Measurements from ENCODE around the gene DPYD.

Gene DPYD

DNA sequence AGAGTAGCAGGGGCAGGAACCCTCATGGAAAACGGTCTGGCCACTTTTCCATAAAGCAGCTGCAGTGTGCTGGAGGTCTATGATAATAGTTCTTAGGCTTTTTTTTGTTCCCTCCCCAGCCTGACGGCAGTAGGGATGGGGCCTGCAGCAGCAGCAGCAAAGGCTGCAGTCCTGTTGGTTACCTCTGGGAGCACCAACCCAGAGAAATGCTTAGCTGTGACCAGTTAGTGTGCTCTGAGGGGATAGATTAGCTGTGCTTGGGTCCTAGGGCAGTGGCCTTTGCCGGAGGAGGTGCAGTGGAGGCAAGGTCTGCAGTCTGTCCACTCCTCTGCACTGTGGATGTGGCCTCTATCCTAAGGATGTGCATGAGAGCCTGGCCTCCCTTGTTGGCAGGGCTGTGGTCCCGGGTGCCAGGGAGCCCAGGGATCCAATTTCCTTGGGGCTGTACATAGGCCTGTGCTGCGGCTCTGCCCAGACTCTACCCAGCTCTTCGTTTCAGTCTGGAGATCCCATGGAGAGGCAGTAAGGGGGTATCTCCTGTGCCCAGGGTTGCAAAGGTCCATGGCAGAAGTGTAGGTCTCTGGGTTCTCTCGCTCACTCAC lies 876.6 kb downstream of the DPYD start:
- no peaks in the 10 kb centered on the region for H3K79me2 ChIP-seq (ENCODE audit: insufficient read depth, low read length)
- no peaks in the 10 kb centered on the region for H3K9me3 ChIP-seq (ENCODE audit: insufficient read depth, low read length)
- TF ChIP-seq EZH2phosphoT487 (conservative IDR thresholded peaks at IDR 0.05; ENCODE audit: low read length), result no peak
- TF ChIP-seq, protein P1, sequence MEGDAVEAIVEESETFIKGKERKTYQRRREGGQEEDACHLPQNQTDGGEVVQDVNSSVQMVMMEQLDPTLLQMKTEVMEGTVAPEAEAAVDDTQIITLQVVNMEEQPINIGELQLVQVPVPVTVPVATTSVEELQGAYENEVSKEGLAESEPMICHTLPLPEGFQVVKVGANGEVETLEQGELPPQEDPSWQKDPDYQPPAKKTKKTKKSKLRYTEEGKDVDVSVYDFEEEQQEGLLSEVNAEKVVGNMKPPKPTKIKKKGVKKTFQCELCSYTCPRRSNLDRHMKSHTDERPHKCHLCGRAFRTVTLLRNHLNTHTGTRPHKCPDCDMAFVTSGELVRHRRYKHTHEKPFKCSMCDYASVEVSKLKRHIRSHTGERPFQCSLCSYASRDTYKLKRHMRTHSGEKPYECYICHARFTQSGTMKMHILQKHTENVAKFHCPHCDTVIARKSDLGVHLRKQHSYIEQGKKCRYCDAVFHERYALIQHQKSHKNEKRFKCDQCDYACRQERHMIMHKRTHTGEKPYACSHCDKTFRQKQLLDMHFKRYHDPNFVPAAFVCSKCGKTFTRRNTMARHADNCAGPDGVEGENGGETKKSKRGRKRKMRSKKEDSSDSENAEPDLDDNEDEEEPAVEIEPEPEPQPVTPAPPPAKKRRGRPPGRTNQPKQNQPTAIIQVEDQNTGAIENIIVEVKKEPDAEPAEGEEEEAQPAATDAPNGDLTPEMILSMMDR (IDR thresholded peaks at IDR 0.05; ENCODE audit: insufficient read depth, low read length, poor library complexity, severe bottlenecking), result no peak
- no peaks in the 10 kb centered on the region for H3K9me2 ChIP-seq (replicated peaks; ENCODE audit: insufficient read depth, low read length)
- no peak overlapping the region for H3K4me3 ChIP-seq (ENCODE audit: insufficient read depth, low read length, poor library complexity, severe bottlenecking)
- H3K36me3 ChIP-seq (ENCODE audit: low read length), result no peaks in the 10 kb centered on the region
- H3K9ac ChIP-seq (ENCODE audit: low read length), result no peak overlapping the region
- H3K4me2 ChIP-seq (ENCODE audit: low read depth, low read length, poor library complexity, severe bottlenecking), result no peak overlapping the region
- no peaks in the 10 kb centered on the region for H4K20me1 ChIP-seq (ENCODE audit: low read depth, low read length)
- no peak overlapping the region for H3K27ac ChIP-seq (ENCODE audit: low read depth, low read length)
- no peaks in the 10 kb centered on the region for H3K27me3 ChIP-seq (ENCODE audit: low read length)
- H3F3A ChIP-seq (ENCODE audit: insufficient read depth), result no peaks in the 10 kb centered on the region
- H2AFZ ChIP-seq (ENCODE audit: low read depth, low read length, severe bottlenecking), result no peak overlapping the region

DNA sequence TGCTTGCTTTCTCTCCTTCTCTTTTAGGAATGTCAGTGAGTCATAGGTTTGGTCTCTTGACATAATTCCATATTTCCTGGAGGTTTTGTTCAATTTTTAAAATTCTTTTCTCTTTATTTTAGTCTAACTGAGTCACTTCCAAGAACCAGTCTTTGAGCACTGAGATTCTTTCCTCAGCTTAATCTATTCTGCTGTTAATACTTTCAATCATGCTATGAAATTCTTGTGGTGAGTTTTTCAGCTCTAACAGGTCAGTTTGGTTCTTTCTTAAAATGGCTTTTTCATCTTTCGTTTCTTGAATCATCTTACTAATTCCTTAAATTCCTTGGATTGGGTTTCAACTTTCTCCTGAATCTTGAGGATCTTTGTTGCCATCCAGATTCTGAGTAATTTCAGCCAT lies 878.3 kb downstream of the DPYD start:
- H3K9me2 ChIP-seq (replicated peaks; ENCODE audit: insufficient read depth, low read length), result no peaks in the 10 kb centered on the region
- no peak overlapping the region for H3K4me3 ChIP-seq (ENCODE audit: insufficient read depth, low read length, poor library complexity, severe bottlenecking)
- H3K27me3 ChIP-seq (ENCODE audit: low read length), result no peaks in the 10 kb centered on the region
- H3K79me2 ChIP-seq (ENCODE audit: insufficient read depth, low read length), result no peaks in the 10 kb centered on the region
- no peak for TF ChIP-seq EZH2phosphoT487 (conservative IDR thresholded peaks at IDR 0.05; ENCODE audit: low read length)
- TF ChIP-seq, protein P1 (IDR thresholded peaks at IDR 0.05; ENCODE audit: insufficient read depth, low read length, poor library complexity, severe bottlenecking), result no peak
- H2AFZ ChIP-seq (ENCODE audit: low read depth, low read length, severe bottlenecking), result no peak overlapping the region
- H3K9ac ChIP-seq (ENCODE audit: low read length), result no peak overlapping the region
- H3K9me3 ChIP-seq (ENCODE audit: insufficient read depth, low read length), result no peaks in the 10 kb centered on the region
- no peaks in the 10 kb centered on the region for H3F3A ChIP-seq (ENCODE audit: insufficient read depth)
- no peak overlapping the region for H3K27ac ChIP-seq (ENCODE audit: low read depth, low read length)
- no peaks in the 10 kb centered on the region for H3K36me3 ChIP-seq (ENCODE audit: low read length)
- no peaks in the 10 kb centered on the region for H4K20me1 ChIP-seq (ENCODE audit: low read depth, low read length)
- H3K4me2 ChIP-seq (ENCODE audit: low read depth, low read length, poor library complexity, severe bottlenecking), result no peak overlapping the region

DNA sequence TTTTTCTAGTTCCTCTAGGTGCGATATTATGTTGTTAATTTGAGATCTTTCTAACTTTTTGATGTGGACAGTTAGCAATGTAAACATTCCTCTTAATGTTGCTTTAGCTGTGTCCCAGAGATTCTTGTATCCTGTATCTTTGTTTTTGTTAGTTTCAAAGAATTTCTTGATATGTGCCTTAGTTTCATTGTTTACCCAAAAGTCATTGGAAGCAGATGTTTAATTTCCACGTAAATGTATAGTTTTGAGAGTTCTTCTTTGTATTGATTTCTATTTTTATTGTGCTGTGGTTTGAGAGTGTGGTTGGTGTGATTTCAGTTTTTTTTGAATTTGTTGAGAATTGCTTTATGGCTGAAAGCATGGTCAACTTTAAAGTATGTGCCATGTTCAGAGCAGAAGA lies 879.8 kb downstream of the DPYD start:
- Histone ChIP-seq H3K36me3 (ENCODE audit: low read length) (no peaks in the 10 kb centered on the region), H4K20me1 (ENCODE audit: low read depth, low read length) (no peaks in the 10 kb centered on the region), H3F3A (ENCODE audit: insufficient read depth) (no peaks in the 10 kb centered on the region), H3K9ac (ENCODE audit: low read length) (no peak overlapping the region), H3K9me3 (ENCODE audit: insufficient read depth, low read length) (no peaks in the 10 kb centered on the region), H2AFZ (ENCODE audit: low read depth, low read length, severe bottlenecking) (no peak overlapping the region), H3K27ac (ENCODE audit: low read depth, low read length) (no peak overlapping the region), H3K27me3 (ENCODE audit: low read length) (no peaks in the 10 kb centered on the region), H3K9me2 (replicated peaks; ENCODE audit: insufficient read depth, low read length) (no peaks in the 10 kb centered on the region), H3K79me2 (ENCODE audit: insufficient read depth, low read length) (no peaks in the 10 kb centered on the region), H3K4me2 (ENCODE audit: low read depth, low read length, poor library complexity, severe bottlenecking) (no peak overlapping the region), H3K4me3 (ENCODE audit: insufficient read depth, low read length, poor library complexity, severe bottlenecking) (no peak overlapping the region)
- TF ChIP-seq, protein P1 (IDR thresholded peaks at IDR 0.05; ENCODE audit: insufficient read depth, low read length, poor library complexity, severe bottlenecking), result no peak
- no peak for TF ChIP-seq EZH2phosphoT487 (conservative IDR thresholded peaks at IDR 0.05; ENCODE audit: low read length)

All from SU-DHL-6 (cell line).